Activated CD8-positive, alpha-beta memory T cell treated with anti-CD3 and anti-CD28 coated beads for 24 hours (primary cell): Measurements from ENCODE around the gene USHBP1.
"Not testable (repeated sequence)": the region's sequence is repeated elsewhere in the genome, so short reads cannot be mapped to it uniquely, and the experiment has no call there.

ENCODE experiments used
- DNase-seq: peaks from one replicate; pipeline ENCODE4 v3.0.0-alpha.2; 2020

USHBP1 gene

GRCh38 chr19:17264641-17264979 is at the start of gene USHBP1:
Gene USHBP1, minus strand, starts transcription at chr19:17264745. Its CDS starts 446 bp downstream, at chr19:17264299.
- DNase-seq = no peak

- no peak for DNase-seq
Observed at GRCh38 chr19:17314007-17314593, 49.6 kb upstream of the USHBP1 start.

- DNase-seq = no peak
Observed at GRCh38 chr19:17312189-17313113, 47.9 kb upstream of the USHBP1 start.

- no peak for DNase-seq
Observed at GRCh38 chr19:17311455-17312188, 47.1 kb upstream of the USHBP1 start.

- no peak for DNase-seq
Observed at GRCh38 chr19:17309965-17310461, 45.5 kb upstream of the USHBP1 start.

GRCh38 chr19:17309198-17309964 is 44.8 kb upstream of the USHBP1 start, which contains the start of gene DDA1:
Gene DDA1, plus strand, starts transcription at chr19:17309563. Its CDS starts 92 bp downstream, at chr19:17309655.
- peak; percentile 97 for DNase-seq

GRCh38 chr19:17307876-17308377 is 43.4 kb upstream of the USHBP1 start:
- DNase-seq = no peak

- DNase-seq = no peak
Observed at GRCh38 chr19:17306285-17306714, 41.8 kb upstream of the USHBP1 start.

GRCh38 chr19:17305517-17306284 is 41.2 kb upstream of the USHBP1 start, which contains the start of gene MRPL34:
Gene MRPL34, plus strand, starts transcription at chr19:17305872. Its CDS starts 21 bp downstream, at chr19:17305893.
- peak; percentile 95 for DNase-seq

- no peak for DNase-seq
Observed at GRCh38 chr19:17305216-17305516, 40.6 kb upstream of the USHBP1 start.

GRCh38 chr19:17304386-17305215 is 40.1 kb upstream of the USHBP1 start:
- DNase-seq = no peak

- no peak for DNase-seq
Observed at GRCh38 chr19:17303940-17304267, 39.4 kb upstream of the USHBP1 start.

GRCh38 chr19:17303167-17303939 is 38.8 kb upstream of the USHBP1 start, which contains the start of gene ABHD8:
Gene ABHD8, minus strand, starts transcription at chr19:17303425. Its CDS starts 1,809 bp downstream, at chr19:17301616.
- peak; percentile 97 for DNase-seq

- peak; percentile 67 for DNase-seq
Observed at GRCh38 chr19:17302391-17303166, 38.0 kb upstream of the USHBP1 start.

- DNase-seq = no peak
Observed at GRCh38 chr19:17300992-17301619, 36.6 kb upstream of the USHBP1 start.

GRCh38 chr19:17296976-17297375 is 32.4 kb upstream of the USHBP1 start:
- no peak for DNase-seq

- DNase-seq = no peak
Observed at GRCh38 chr19:17296273-17296672, 31.7 kb upstream of the USHBP1 start.

GRCh38 chr19:17295551-17295950 is 31.0 kb upstream of the USHBP1 start:
- DNase-seq = not testable (repeated sequence)
